ENCODE measurements around the gene TNNI3K. TPM values are rescaled to one million over a fixed set of nuclear protein-coding genes. Genes with fewer than 3 reads are reported as not detected.

The TNNI3K gene
- total RNA-seq, 1 experiment from 2014 or later, result not detected

DNA sequence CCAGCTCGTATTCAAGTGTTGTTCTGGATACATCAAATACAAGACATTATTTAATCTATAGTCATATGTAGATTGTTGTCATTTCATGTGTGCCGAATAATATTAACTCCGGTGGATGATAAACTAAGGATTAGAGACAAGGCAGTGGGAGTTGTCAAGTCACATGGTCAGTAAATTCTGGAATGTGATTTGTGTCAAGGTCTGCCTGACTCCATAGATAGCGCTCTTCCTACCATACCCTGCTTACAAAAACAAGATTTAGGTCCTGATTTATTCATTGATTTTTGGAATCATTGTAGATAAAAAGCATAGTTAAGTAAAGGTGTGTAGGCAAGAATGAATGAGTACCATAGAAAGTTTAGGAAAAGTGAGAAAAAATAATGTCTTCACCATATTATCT lies 2.6 kb downstream of the TNNI3K start:
- Histone ChIP-seq H3K79me2 (ENCODE audit: insufficient read depth, low read length) (no peaks in the 10 kb centered on the region), H4K5ac (ENCODE audit: insufficient read length, low read depth, low read length) (no peak overlapping the region), H3K56ac (ENCODE audit: insufficient read length, low read depth, low read length) (no peak overlapping the region), H2AFZ (ENCODE audit: low read length) (no peak overlapping the region), H3K14ac (ENCODE audit: insufficient read depth, low read length) (no peak overlapping the region), H3K4me1 (ENCODE audit: insufficient read depth, low read length) (no peaks in the 10 kb centered on the region), H4K8ac (replicated peaks; ENCODE audit: insufficient read length, low read depth, low read length) (no peak overlapping the region), H3K27me3 (ENCODE audit: insufficient read depth, low read length) (no peaks in the 10 kb centered on the region), H3K23ac (ENCODE audit: insufficient read length, low read depth, low read length) (no peak overlapping the region), H2BK15ac (ENCODE audit: low read depth, low read length) (no peak overlapping the region), H2AK5ac (ENCODE audit: insufficient read length, low read length) (no peak overlapping the region), H3K23me2 (ENCODE audit: insufficient read length, low read depth, low read length, poor library complexity, severe bottlenecking) (no peaks in the 10 kb centered on the region), H3T11ph (ENCODE audit: low read length) (no peak overlapping the region), H2BK120ac (ENCODE audit: low read depth, low read length, poor library complexity, severe bottlenecking) (no peak overlapping the region), H3K4me2 (ENCODE audit: insufficient read depth, insufficient read length, low read length) (no peak overlapping the region), H3K79me1 (ENCODE audit: insufficient read depth, low read depth, low read length, poor library complexity, severe bottlenecking) (no peaks in the 10 kb centered on the region), H2BK20ac (ENCODE audit: low read depth, low read length, poor library complexity, severe bottlenecking) (no peak overlapping the region), H3K9me3 (ENCODE audit: control insufficient read depth, low read depth, low read length) (no peaks in the 10 kb centered on the region), H4K91ac (ENCODE audit: insufficient read length, low read depth, low read length) (no peak overlapping the region), H2BK5ac (ENCODE audit: insufficient read length, low read length) (no peak overlapping the region), H2BK12ac (ENCODE audit: insufficient read length, low read depth, low read length) (no peak overlapping the region), H4K20me1 (ENCODE audit: control insufficient read depth, insufficient read depth, insufficient read length) (no peaks in the 10 kb centered on the region), H3K4ac (ENCODE audit: low read depth, low read length) (no peak overlapping the region), H3K27ac (ENCODE audit: insufficient read length, low read depth, low read length) (no peak overlapping the region), H3K9ac (ENCODE audit: extremely low read depth, insufficient read length, low read length) (no peak overlapping the region), H3K18ac (ENCODE audit: insufficient read length, low read depth, low read length) (no peak overlapping the region)
- Mint-ChIP-seq H3K27me3 (ENCODE audit: low read depth) (peaks cover 21% of the 10 kb centered on the region), H3K36me3 (ENCODE audit: insufficient read depth in 1 of 3, low read depth in 3 of 3) (no peaks in the 10 kb centered on the region), H3K9me3 (no peaks in the 10 kb centered on the region), H3K4me3 (no peak overlapping the region), H3K4me1 (no peaks in the 10 kb centered on the region), H3K27ac (no peak overlapping the region)
- no CpG with 5 or more reads among the region's 4 CpGs for WGBS (ENCODE audit: extremely low coverage, insufficient read length, low lambda C conversion rate)
- DNase-seq, result no peak
- no peak for TF ChIP-seq CTCF (conservative IDR thresholded peaks at IDR 0.05)
